Panc1 (cell line): ENCODE measurements around the gene CTLA4. TPM values are rescaled to one million over a fixed set of nuclear protein-coding genes. Genes with fewer than 3 reads are reported as not detected.

ENCODE experiments used
- ATAC-seq: fragments of 200-7000 bp; cut with Tn5 transposase; 2 replicates; pipeline ENCODE4 v1.9.1; 2020; ENCODE audit warnings: mild to moderate bottlenecking, moderate library complexity
- BruUV-seq: library from RNA; stranded (reverse); fragments of 400-500 nt; replicated peaks from 2 replicates; lab custom pipeline; 2021; lab: Mats Ljungman, UMichigan
- CTCF ChIA-PET: fragments of 300-600 bp; sonication (Branson Sonifier 250); formaldehyde crosslinking; loops from one replicate; lab custom pipeline; 2022; ENCODE audit warnings: antibody characterized with exemption; lab: Charles Lee
- POLR2A ChIA-PET: fragments of 300-600 bp; sonication (Branson Sonifier 250); formaldehyde crosslinking; loops from one replicate; lab custom pipeline; 2022; ENCODE audit warnings: antibody characterized with exemption; lab: Charles Lee
- DNase-seq: peaks from one replicate; pipeline ENCODE4 v3.0.0-alpha.2; 2010; ENCODE audit warnings: low read depth, low spot score
- H3K27ac ChIP-seq: 2 replicates; pipeline ENCODE4 v1.5.1; 2011; ENCODE audit warnings: mild to moderate bottlenecking, low read length, inconsistent platforms
- H3K27me3 ChIP-seq: fragments of 200-500 bp; sonication (Bioruptor generic); 2 replicates; pipeline ENCODE4 v1.6.0; 2014; ENCODE audit warnings: low read length, inconsistent platforms; ENCODE audit not compliant: control insufficient read depth, insufficient read depth
- H3K36me3 ChIP-seq: fragments of 200-500 bp; sonication (Bioruptor generic); 2 replicates; pipeline ENCODE4 v1.5.1; 2014; ENCODE audit warnings: inconsistent platforms, mild to moderate bottlenecking, low read length, moderate library complexity; ENCODE audit not compliant: control insufficient read depth, insufficient read depth
- H3K4me1 ChIP-seq: 2 replicates; pipeline ENCODE4 v1.5.1; 2011; ENCODE audit warnings: inconsistent platforms, mild to moderate bottlenecking, low read length, moderate library complexity; ENCODE audit not compliant: control insufficient read depth, insufficient read depth
- H3K4me3 ChIP-seq, 2 experiments: 2 replicates each; pipeline ENCODE4 v1.5.1; 2011 to 2012; ENCODE audit warnings: low read depth in 2 of 2, low read length in 2 of 2, mild to moderate bottlenecking in 2 of 2, inconsistent platforms in 1 of 2, moderate library complexity in 1 of 2
- H3K9me3 ChIP-seq: fragments of 200-500 bp; sonication (Bioruptor generic); 2 replicates; pipeline ENCODE4 v1.5.1; 2014; ENCODE audit warnings: low read depth, mild to moderate bottlenecking, inconsistent platforms, low read length, moderate library complexity; ENCODE audit not compliant: control insufficient read depth, insufficient read depth
- POLR2AphosphoS5 ChIP-seq: IDR thresholded peaks from 2 replicates; pipeline ENCODE4 v1.6.1; 2012; ENCODE audit warnings: mild to moderate bottlenecking, low read depth, low read length, moderate library complexity
- SIN3A ChIP-seq: IDR thresholded peaks from 2 replicates; pipeline ENCODE4 v1.6.1; 2012; ENCODE audit warnings: low read depth, mild to moderate bottlenecking, low read length, moderate library complexity, borderline replicate concordance; ENCODE audit not compliant: insufficient read depth
- TCF7L2 ChIP-seq: IDR thresholded peaks from 2 replicates; pipeline ENCODE4 v1.6.1; 2011; ENCODE audit warnings: mild to moderate bottlenecking, low read depth, low read length, inconsistent platforms
- in situ Hi-C: cut with HindIII; loops from 2 replicates; pipeline ENCODE4 v1.10.0; 2016; ENCODE audit warnings: low sequenced_read_pairs, low pct_unique_long_range_greater_than_20kb
- intact Hi-C: fragments of 100-400 bp; cut with micrococcal nuclease; formaldehyde crosslinking; loops from one replicate; pipeline ENCODE4 v1.10.0; 2022; ENCODE audit not compliant: unreplicated experiment
- total RNA-seq: library from RNA; stranded (reverse); gene quantifications from one replicate; pipeline ENCODE4 v1.2.1, GENCODE V29; 2021; ENCODE audit not compliant: unreplicated experiment
- TF ChIP-seq, protein P1 (sequence below), 2 experiments: IDR thresholded peaks; 2 replicates each; pipeline ENCODE4 v1.6.1; 2011 to 2012; ENCODE audit warnings: low read depth in 2 of 2, control low read depth in 1 of 2, low read length in 1 of 2, mild to moderate bottlenecking in 1 of 2, moderate library complexity in 1 of 2; ENCODE audit not compliant: insufficient read depth in 1 of 2
- TF ChIP-seq, protein P2 (sequence below): fragments of 450-650 bp; IDR thresholded peaks from 2 replicates; pipeline ENCODE4 v1.5.1; 2017; ENCODE audit warnings: mild to moderate bottlenecking

Gene CTLA4
- total RNA-seq, 1 experiment from 2014 or later, result 0.08 TPM

DNA sequence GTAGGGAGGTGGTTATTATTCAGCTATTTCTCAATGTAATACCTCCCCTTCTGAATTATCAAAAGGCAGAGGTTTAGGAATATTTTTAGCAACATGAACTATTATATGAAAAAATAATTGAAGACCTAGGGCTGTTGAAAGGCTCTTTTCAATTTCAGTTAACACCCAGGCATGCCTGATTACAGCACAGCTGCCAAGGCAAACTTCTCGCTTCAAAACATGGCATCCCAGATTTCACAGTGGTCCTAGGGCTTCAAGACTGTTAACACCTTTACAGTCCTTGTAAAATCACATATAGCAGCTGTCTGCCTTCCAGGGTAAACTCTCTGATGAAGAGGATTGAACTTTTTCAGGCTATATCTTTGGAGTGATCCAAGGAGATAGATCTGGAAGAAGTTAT, 23.2 kb downstream of the CTLA4 start:
- intact Hi-C loops, result no loop called here
- H3K36me3 ChIP-seq, result no peaks in the 10 kb centered on the region
- in situ Hi-C loops, result no loop called here
- H3K9me3 ChIP-seq, result no peaks in the 10 kb centered on the region
- H3K27me3 ChIP-seq, result no peaks in the 10 kb centered on the region; the same call in 1 of the 2 replicates
- no peak for ATAC-seq
- no peak overlapping the region for H3K4me3 ChIP-seq
- TF ChIP-seq POLR2AphosphoS5 (no peak), SIN3A (no peak), TCF7L2 (no peak)
- TF ChIP-seq, protein P1, sequence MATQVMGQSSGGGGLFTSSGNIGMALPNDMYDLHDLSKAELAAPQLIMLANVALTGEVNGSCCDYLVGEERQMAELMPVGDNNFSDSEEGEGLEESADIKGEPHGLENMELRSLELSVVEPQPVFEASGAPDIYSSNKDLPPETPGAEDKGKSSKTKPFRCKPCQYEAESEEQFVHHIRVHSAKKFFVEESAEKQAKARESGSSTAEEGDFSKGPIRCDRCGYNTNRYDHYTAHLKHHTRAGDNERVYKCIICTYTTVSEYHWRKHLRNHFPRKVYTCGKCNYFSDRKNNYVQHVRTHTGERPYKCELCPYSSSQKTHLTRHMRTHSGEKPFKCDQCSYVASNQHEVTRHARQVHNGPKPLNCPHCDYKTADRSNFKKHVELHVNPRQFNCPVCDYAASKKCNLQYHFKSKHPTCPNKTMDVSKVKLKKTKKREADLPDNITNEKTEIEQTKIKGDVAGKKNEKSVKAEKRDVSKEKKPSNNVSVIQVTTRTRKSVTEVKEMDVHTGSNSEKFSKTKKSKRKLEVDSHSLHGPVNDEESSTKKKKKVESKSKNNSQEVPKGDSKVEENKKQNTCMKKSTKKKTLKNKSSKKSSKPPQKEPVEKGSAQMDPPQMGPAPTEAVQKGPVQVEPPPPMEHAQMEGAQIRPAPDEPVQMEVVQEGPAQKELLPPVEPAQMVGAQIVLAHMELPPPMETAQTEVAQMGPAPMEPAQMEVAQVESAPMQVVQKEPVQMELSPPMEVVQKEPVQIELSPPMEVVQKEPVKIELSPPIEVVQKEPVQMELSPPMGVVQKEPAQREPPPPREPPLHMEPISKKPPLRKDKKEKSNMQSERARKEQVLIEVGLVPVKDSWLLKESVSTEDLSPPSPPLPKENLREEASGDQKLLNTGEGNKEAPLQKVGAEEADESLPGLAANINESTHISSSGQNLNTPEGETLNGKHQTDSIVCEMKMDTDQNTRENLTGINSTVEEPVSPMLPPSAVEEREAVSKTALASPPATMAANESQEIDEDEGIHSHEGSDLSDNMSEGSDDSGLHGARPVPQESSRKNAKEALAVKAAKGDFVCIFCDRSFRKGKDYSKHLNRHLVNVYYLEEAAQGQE (IDR thresholded peaks at IDR 0.05; ENCODE audit: insufficient read depth in 1 of 2, low read depth in 2 of 2, low read length in 1 of 2), result no peak
- TF ChIP-seq, protein P2, sequence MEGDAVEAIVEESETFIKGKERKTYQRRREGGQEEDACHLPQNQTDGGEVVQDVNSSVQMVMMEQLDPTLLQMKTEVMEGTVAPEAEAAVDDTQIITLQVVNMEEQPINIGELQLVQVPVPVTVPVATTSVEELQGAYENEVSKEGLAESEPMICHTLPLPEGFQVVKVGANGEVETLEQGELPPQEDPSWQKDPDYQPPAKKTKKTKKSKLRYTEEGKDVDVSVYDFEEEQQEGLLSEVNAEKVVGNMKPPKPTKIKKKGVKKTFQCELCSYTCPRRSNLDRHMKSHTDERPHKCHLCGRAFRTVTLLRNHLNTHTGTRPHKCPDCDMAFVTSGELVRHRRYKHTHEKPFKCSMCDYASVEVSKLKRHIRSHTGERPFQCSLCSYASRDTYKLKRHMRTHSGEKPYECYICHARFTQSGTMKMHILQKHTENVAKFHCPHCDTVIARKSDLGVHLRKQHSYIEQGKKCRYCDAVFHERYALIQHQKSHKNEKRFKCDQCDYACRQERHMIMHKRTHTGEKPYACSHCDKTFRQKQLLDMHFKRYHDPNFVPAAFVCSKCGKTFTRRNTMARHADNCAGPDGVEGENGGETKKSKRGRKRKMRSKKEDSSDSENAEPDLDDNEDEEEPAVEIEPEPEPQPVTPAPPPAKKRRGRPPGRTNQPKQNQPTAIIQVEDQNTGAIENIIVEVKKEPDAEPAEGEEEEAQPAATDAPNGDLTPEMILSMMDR, result no peak
- no peak overlapping the region for H3K27ac ChIP-seq
- no TSS peak for BruUV-seq
- no peak for DNase-seq
- no peaks in the 10 kb centered on the region for H3K4me1 ChIP-seq
- CTCF ChIA-PET, result no interaction called here
- POLR2A ChIA-PET, result no interaction called here

DNA sequence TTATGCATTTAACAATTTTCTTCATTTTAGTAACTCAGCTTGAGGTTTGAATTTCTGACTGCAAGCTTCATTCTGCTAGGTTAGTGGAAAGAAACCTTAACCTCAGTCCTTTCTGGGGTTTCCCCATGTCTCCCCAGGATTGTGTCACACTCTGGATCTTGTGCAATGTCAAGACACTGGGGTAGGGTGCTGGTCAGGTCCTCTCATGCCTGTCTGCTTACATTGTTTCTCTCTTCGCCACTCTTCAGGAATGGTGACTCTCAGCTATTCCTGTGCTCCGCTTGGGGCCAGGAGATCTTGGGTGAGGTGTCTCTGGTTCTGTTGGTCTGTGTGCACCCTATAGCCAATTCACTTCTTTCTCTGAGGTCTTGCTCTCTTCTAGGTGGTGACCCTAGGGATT, 23.9 kb downstream of the CTLA4 start:
- H3K4me3 ChIP-seq, result no peak overlapping the region
- intact Hi-C loops (no loop called here), in situ Hi-C loops (no loop called here)
- TF ChIP-seq, protein P2, result no peak
- TF ChIP-seq, protein P1 (IDR thresholded peaks at IDR 0.05; ENCODE audit: insufficient read depth in 1 of 2, low read depth in 2 of 2, low read length in 1 of 2), result no peak
- TF ChIP-seq SIN3A (no peak), POLR2AphosphoS5 (no peak), TCF7L2 (no peak)
- CTCF ChIA-PET, result no interaction called here
- H3K27me3 ChIP-seq, result no peaks in the 10 kb centered on the region
- no peaks in the 10 kb centered on the region for H3K4me1 ChIP-seq
- no peaks in the 10 kb centered on the region for H3K36me3 ChIP-seq
- POLR2A ChIA-PET, result no interaction called here
- no TSS peak for BruUV-seq
- no peaks in the 10 kb centered on the region for H3K9me3 ChIP-seq
- no peak for DNase-seq
- ATAC-seq, result no peak
- no peak overlapping the region for H3K27ac ChIP-seq
